Epithelial cell of prostate (primary cell): ENCODE measurements around the gene MMP17.

Experiments
- DNase-seq: peaks from one replicate; pipeline ENCODE4 v3.0.0-alpha.2; 2011; ENCODE audit warnings: low read depth, low spot score
- H3K27ac ChIP-seq: fragments of 450-650 bp; 2 replicates; pipeline ENCODE4 v1.5.1; 2017; ENCODE audit warnings: mild to moderate bottlenecking

Gene MMP17

GRCh38 chr12:131827961-131828534 is at the start of gene MMP17:
Gene MMP17 (plus strand): TSS chr12:131828393. CDS start chr12:131828495, 102 bp downstream.
- no peak within 1 kb of the TSS for H3K27ac ChIP-seq
- no peak for DNase-seq

- H3K27ac ChIP-seq = no peak overlapping the region
- no peak for DNase-seq
These were observed 49.2 kb upstream of the MMP17 start for GRCh38 chr12:131779027-131779426.

GRCh38 chr12:131782061-131782460 is 46.1 kb upstream of the MMP17 start:
- no peak for DNase-seq
- peak overlapping the region; percentile 88 for H3K27ac ChIP-seq

GRCh38 chr12:131783915-131784541 is 44.2 kb upstream of the MMP17 start:
- DNase-seq = peak; percentile 49
- peak overlapping the region; percentile 88 for H3K27ac ChIP-seq

- no peak for DNase-seq
- H3K27ac ChIP-seq = peak overlapping the region; percentile 88
These were observed 43.1 kb upstream of the MMP17 start for GRCh38 chr12:131784909-131785762.

- DNase-seq = no peak
- no peak overlapping the region for H3K27ac ChIP-seq
These were observed 42.3 kb upstream of the MMP17 start for GRCh38 chr12:131785763-131786330.

- DNase-seq = no peak
- no peak overlapping the region for H3K27ac ChIP-seq
These were observed 41.9 kb upstream of the MMP17 start for GRCh38 chr12:131786331-131786730.

GRCh38 chr12:131787143-131787660 is 41.0 kb upstream of the MMP17 start:
- no peak overlapping the region for H3K27ac ChIP-seq
- DNase-seq = no peak

- H3K27ac ChIP-seq = no peak overlapping the region
- DNase-seq = no peak
These were observed 40.1 kb upstream of the MMP17 start for GRCh38 chr12:131788070-131788469.

- H3K27ac ChIP-seq = no peak overlapping the region
- DNase-seq = no peak
These were observed 38.6 kb upstream of the MMP17 start for GRCh38 chr12:131789638-131790037.

GRCh38 chr12:131793243-131794022 is 34.8 kb upstream of the MMP17 start:
- DNase-seq = no peak
- H3K27ac ChIP-seq = no peak overlapping the region

GRCh38 chr12:131794061-131794460 is 34.1 kb upstream of the MMP17 start:
- no peak overlapping the region for H3K27ac ChIP-seq
- no peak for DNase-seq

GRCh38 chr12:131794573-131794972 is 33.6 kb upstream of the MMP17 start:
- DNase-seq = no peak
- no peak overlapping the region for H3K27ac ChIP-seq

GRCh38 chr12:131795064-131795463 is 33.1 kb upstream of the MMP17 start:
- DNase-seq = no peak
- no peak overlapping the region for H3K27ac ChIP-seq

- no peak overlapping the region for H3K27ac ChIP-seq
- DNase-seq = peak; percentile 20
These were observed 32.3 kb upstream of the MMP17 start for GRCh38 chr12:131795690-131796410.

- H3K27ac ChIP-seq = no peak overlapping the region
- no peak for DNase-seq
These were observed 31.8 kb upstream of the MMP17 start for GRCh38 chr12:131796411-131796736.

GRCh38 chr12:131796754-131797587 is 31.2 kb upstream of the MMP17 start:
- H3K27ac ChIP-seq = no peak overlapping the region
- DNase-seq = no peak

- no peak overlapping the region for H3K27ac ChIP-seq
- DNase-seq = no peak
These were observed 30.6 kb upstream of the MMP17 start for GRCh38 chr12:131797588-131797934.

- DNase-seq = no peak
- no peak overlapping the region for H3K27ac ChIP-seq
These were observed 29.0 kb upstream of the MMP17 start for GRCh38 chr12:131799195-131799594.
